ENCODE results near the gene ST7. TPM values are rescaled to one million over a fixed set of nuclear protein-coding genes. Genes with fewer than 3 reads are reported as not detected.
"Not testable (repeated sequence)": the region's sequence is repeated elsewhere in the genome, so short reads cannot be mapped to it uniquely, and the experiment has no call there.

The ST7 gene
- total and polyA plus RNA-seq, 2 donors from 2014 or later = 21.5 to 29.8 TPM

GRCh38 chr7:116934580-116934979 lies 18.7 kb upstream of the ST7 start:
- Histone ChIP-seq H3K4me3 (ENCODE audit: low read length in 3 of 3) (no peak overlapping the region), H3K9me3 (ENCODE audit: control insufficient read depth in 2 of 3, insufficient read depth in 1 of 3, low read length in 3 of 3) (no peaks in the 10 kb centered on the region), H3K27ac (ENCODE audit: low read depth in 2 of 2, low read length in 2 of 2) (no peak overlapping the region), H3K27me3 (ENCODE audit: control insufficient read depth, insufficient read depth, low read length) (no peaks in the 10 kb centered on the region), H3K36me3 (ENCODE audit: control insufficient read depth in 2 of 3, insufficient read depth in 3 of 3, low read length in 3 of 3) (no peaks in the 10 kb centered on the region), H3K4me1 (ENCODE audit: control insufficient read depth in 2 of 3, insufficient read depth in 2 of 3, low read depth in 1 of 3, low read length in 3 of 3) (peaks cover 0 to 4% (median 0%) of the 10 kb centered on the region in 3 donors), H3K9ac (ENCODE audit: low read length in 3 of 3) (no peak overlapping the region)
- DNase-seq = no peak
- no peak for FAIRE-seq
- intact Hi-C loops (cut with DNase I) = loop anchor here (5.0 kb wide), 1 partner anchor 193 kb away; no protein-coding TSS in a partner anchor
- TF ChIP-seq CTCF (IDR thresholded peaks at IDR 0.05; ENCODE audit: borderline replicate concordance, extremely low read depth, insufficient read depth) = no peak

- H3K4me1 ChIP-seq (ENCODE audit: control insufficient read depth in 2 of 3, insufficient read depth in 2 of 3, low read depth in 1 of 3, low read length in 3 of 3); FAIRE-seq; intact Hi-C loops (cut with DNase I); H3K9ac ChIP-seq (ENCODE audit: low read length in 3 of 3); H3K27ac ChIP-seq (ENCODE audit: low read depth in 2 of 2, low read length in 2 of 2); DNase-seq; H3K36me3 ChIP-seq (ENCODE audit: control insufficient read depth in 2 of 3, insufficient read depth in 3 of 3, low read length in 3 of 3); H3K27me3 ChIP-seq (ENCODE audit: control insufficient read depth, insufficient read depth, low read length); H3K4me3 ChIP-seq (ENCODE audit: low read length in 3 of 3); H3K9me3 ChIP-seq (ENCODE audit: control insufficient read depth in 2 of 3, insufficient read depth in 1 of 3, low read length in 3 of 3): not testable (repeated sequence)
Measured at GRCh38 chr7:116936844-116937243, 16.5 kb upstream of the ST7 start.

GRCh38 chr7:116938678-116939077 lies 14.6 kb upstream of the ST7 start:
- DNase-seq = no peak
- no peaks in the 10 kb centered on the region for H3K36me3 ChIP-seq (ENCODE audit: control insufficient read depth in 2 of 3, insufficient read depth in 3 of 3, low read length in 3 of 3)
- H3K27ac ChIP-seq (ENCODE audit: low read depth in 2 of 2, low read length in 2 of 2) = no peak overlapping the region
- intact Hi-C loops (cut with DNase I) = no loop called here
- H3K4me3 ChIP-seq (ENCODE audit: low read length in 3 of 3) = no peak overlapping the region
- no peaks in the 10 kb centered on the region for H3K9me3 ChIP-seq (ENCODE audit: control insufficient read depth in 2 of 3, insufficient read depth in 1 of 3, low read length in 3 of 3)
- H3K4me1 ChIP-seq (ENCODE audit: control insufficient read depth in 2 of 3, insufficient read depth in 2 of 3, low read depth in 1 of 3, low read length in 3 of 3) = no peaks in the 10 kb centered on the region
- H3K9ac ChIP-seq (ENCODE audit: low read length in 3 of 3) = no peak overlapping the region
- FAIRE-seq = no peak
- no peak for TF ChIP-seq CTCF (IDR thresholded peaks at IDR 0.05; ENCODE audit: borderline replicate concordance, extremely low read depth, insufficient read depth)
- no peaks in the 10 kb centered on the region for H3K27me3 ChIP-seq (ENCODE audit: control insufficient read depth, insufficient read depth, low read length)

- Histone ChIP-seq H3K9ac (ENCODE audit: low read length in 3 of 3) (no peak overlapping the region), H3K4me1 (ENCODE audit: control insufficient read depth in 2 of 3, insufficient read depth in 2 of 3, low read depth in 1 of 3, low read length in 3 of 3) (no peaks in the 10 kb centered on the region), H3K4me3 (ENCODE audit: low read length in 3 of 3) (no peak overlapping the region), H3K27me3 (ENCODE audit: control insufficient read depth, insufficient read depth, low read length) (no peaks in the 10 kb centered on the region), H3K9me3 (ENCODE audit: control insufficient read depth in 2 of 3, insufficient read depth in 1 of 3, low read length in 3 of 3) (no peaks in the 10 kb centered on the region), H3K27ac (ENCODE audit: low read depth in 2 of 2, low read length in 2 of 2) (no peak overlapping the region), H3K36me3 (ENCODE audit: control insufficient read depth in 2 of 3, insufficient read depth in 3 of 3, low read length in 3 of 3) (no peaks in the 10 kb centered on the region)
- no peak for DNase-seq
- no peak for TF ChIP-seq CTCF (IDR thresholded peaks at IDR 0.05; ENCODE audit: borderline replicate concordance, extremely low read depth, insufficient read depth)
- intact Hi-C loops (cut with DNase I) = no loop called here
- no peak for FAIRE-seq
Measured at GRCh38 chr7:116940689-116941370, 12.5 kb upstream of the ST7 start.

Measured in kidney (tissue), 14 donors.